HEK293 (cell line): Measurements from ENCODE around the gene IL6R.

Source experiments
- CTCF ChIA-PET: fragments of 350-600 bp; formaldehyde crosslinking; extraction: SDS; loops from one replicate; lab custom pipeline; 2021; ENCODE audit warnings: antibody characterized with exemption; lab: Yijun Ruan, JAX
- POLR2A ChIA-PET: fragments of 300-600 bp; formaldehyde crosslinking; extraction: SDS; loops from one replicate; lab custom pipeline; 2020; ENCODE audit warnings: antibody characterized with exemption, inconsistent platforms; lab: Yijun Ruan, JAX
- H3K27ac ChIP-seq: fragments of 200-500 bp; sonication (Bioruptor generic); 2 replicates; pipeline ENCODE4 v1.5.1; 2014; ENCODE audit warnings: low read depth, low read length, control low read depth, inconsistent platforms; ENCODE audit errors: extremely low read depth
- H3K36me3 ChIP-seq, 2 experiments: fragments of 200-500 bp in 1 of 2; sonication (Bioruptor generic) in 1 of 2; 1 replicate in 1 of 2; 2 replicates in 1 of 2; pipeline ENCODE4 v1.5.1; 2014 to 2017; ENCODE audit warnings: inconsistent platforms in 2 of 2, low read length in 2 of 2; ENCODE audit not compliant: control insufficient read depth in 2 of 2, insufficient read depth in 1 of 2
- H3K4me1 ChIP-seq: fragments of 200-500 bp; sonication (Bioruptor generic); 2 replicates; pipeline ENCODE4 v1.5.1; 2014; ENCODE audit warnings: mild to moderate bottlenecking, low read length, inconsistent platforms; ENCODE audit not compliant: control insufficient read depth, insufficient read depth
- H3K4me3 ChIP-seq: 2 replicates; pipeline ENCODE4 v1.5.1; 2011; ENCODE audit warnings: low read depth, mild to moderate bottlenecking, control low read depth, low read length, moderate library complexity
- H3K9me3 ChIP-seq: fragments of 200-500 bp; sonication (Bioruptor generic); 2 replicates; pipeline ENCODE4 v1.5.1; 2014; ENCODE audit warnings: low read depth, low read length, inconsistent platforms; ENCODE audit not compliant: control insufficient read depth, insufficient read depth
- CTCF ChIP-seq: fragments of 450-650 bp; formaldehyde crosslinking; IDR thresholded peaks from 2 replicates; pipeline ENCODE4 v1.5.1; 2016; ENCODE audit warnings: missing biosample characterization, missing genetic modification characterization
- HOXD13 ChIP-seq: sonication (generic); formaldehyde crosslinking; IDR thresholded peaks from 2 replicates; pipeline ENCODE4 v1.8.0; 2022; ENCODE audit warnings: missing genetic modification reagents, borderline replicate concordance
- INSM2 ChIP-seq: fragments of 450-650 bp; formaldehyde crosslinking; IDR thresholded peaks from 2 replicates; pipeline ENCODE4 v1.5.1; 2016; ENCODE audit warnings: missing biosample characterization, missing genetic modification characterization
- PBX3 ChIP-seq: sonication (generic); formaldehyde crosslinking; IDR thresholded peaks from 2 replicates; pipeline ENCODE4 v1.8.1; 2022; ENCODE audit warnings: mild to moderate bottlenecking, moderate library complexity, missing genetic modification reagents
- SETDB1 ChIP-seq: IDR thresholded peaks from one replicate; pipeline ENCODE4 v1.6.1; 2017; ENCODE audit warnings: mild to moderate bottlenecking, low read length, moderate library complexity, mixed read lengths; ENCODE audit not compliant: insufficient read length
- ZBTB11 ChIP-seq: fragments of 450-650 bp; formaldehyde crosslinking; conservative IDR thresholded peaks from 2 replicates; pipeline ENCODE4 v1.5.1; 2016; ENCODE audit warnings: low read depth, missing biosample characterization, missing genetic modification characterization
- ZBTB17 ChIP-seq: fragments of 450-650 bp; formaldehyde crosslinking; IDR thresholded peaks from 2 replicates; pipeline ENCODE4 v1.5.1; 2016; ENCODE audit warnings: missing biosample characterization, missing genetic modification characterization
- ZBTB26 ChIP-seq: fragments of 450-650 bp; formaldehyde crosslinking; optimal IDR thresholded peaks from 2 replicates; pipeline ENCODE3; 2016; ENCODE audit warnings: missing biosample characterization, mild to moderate bottlenecking, missing genetic modification characterization
- ZNF132 ChIP-seq: fragments of 450-650 bp; formaldehyde crosslinking; IDR thresholded peaks from 2 replicates; pipeline ENCODE4 v1.5.1; 2017; ENCODE audit warnings: missing biosample characterization, missing genetic modification characterization, borderline replicate concordance
- ZNF280C ChIP-seq: fragments of 450-650 bp; formaldehyde crosslinking; IDR thresholded peaks from 2 replicates; pipeline ENCODE4 v1.5.1; 2016; ENCODE audit warnings: missing biosample characterization, missing genetic modification characterization
- ZNF518A ChIP-seq: fragments of 450-650 bp; formaldehyde crosslinking; conservative IDR thresholded peaks from 2 replicates; pipeline ENCODE4 v1.5.1; 2016; ENCODE audit warnings: low read depth, missing biosample characterization, missing genetic modification characterization
- ZNF596 ChIP-seq: fragments of 450-650 bp; IDR thresholded peaks from 2 replicates; pipeline ENCODE4 v1.5.0; 2018; ENCODE audit warnings: missing biosample characterization, mild to moderate bottlenecking, missing genetic modification characterization, moderate library complexity

IL6R gene

GRCh38 chr1:154501423-154502065 lies 96.4 kb downstream of the IL6R start:
- Histone ChIP-seq H3K36me3 (no peaks in the 10 kb centered on the region), H3K9me3 (no peaks in the 10 kb centered on the region), H3K4me1 (no peaks in the 10 kb centered on the region), H3K27ac (no peak overlapping the region; the same call in 1 of the 2 replicates)
- POLR2A ChIA-PET = no interaction called here
- TF ChIP-seq PBX3 (CRISPR knock-in tag) (0 out of 2 replicates have a peak, but pooled peaks have one; percentile 41), ZNF132 (tag by site-specific recombination) (no peak)
- TF ChIP-seq, all 188 proteins: peak for 1
- CTCF ChIA-PET = no interaction called here
- H3K4me3 ChIP-seq = no peak overlapping the region

GRCh38 chr1:154502066-154502743 lies 97.1 kb downstream of the IL6R start, which contains the start of the genes SHE and TDRD10:
Gene SHE (minus strand): TSS chr1:154502412. CDS start chr1:154502026, 386 bp downstream.
Gene TDRD10 (plus strand): TSS chr1:154502219. CDS start chr1:154506904, 4,685 bp downstream.
- Histone ChIP-seq H3K4me1 (no peaks in the 10 kb centered on the region), H3K4me3 (no peak within 1 kb of the TSS)
- TF ChIP-seq ZBTB17 (no peak), ZNF280C (tag by site-specific recombination) (no peak), SETDB1 (no peak), INSM2 (tag by site-specific recombination) (no peak), ZNF596 (no peak), ZBTB11 (no peak), CTCF (tag by site-specific recombination) (no peak), ZNF518A (tag by site-specific recombination) (no peak), HOXD13 (no peak), ZBTB26 (tag by site-specific recombination) (no peak)

More at GRCh38 chr1:154502066-154502743, 97.1 kb downstream of the IL6R start, which contains the start of the genes SHE and TDRD10:
- Histone ChIP-seq H3K27ac (no peak within 1 kb of the TSS; the same call in 1 of the 2 replicates), H3K36me3 (no peaks in the 10 kb centered on the region), H3K9me3 (no peaks in the 10 kb centered on the region)
- ChIA-PET POLR2A (no interaction called here), CTCF (no interaction called here)
